HEK293T (cell line): ENCODE data around the gene KANSL1L.

Experiments used
- CTCF ChIA-PET: fragments of 350-600 bp; formaldehyde crosslinking; extraction: SDS; loops from one replicate; lab custom pipeline; 2021; ENCODE audit warnings: antibody characterized with exemption, inconsistent platforms; lab: Yijun Ruan, JAX
- POLR2A ChIA-PET: fragments of 350-600 bp; formaldehyde crosslinking; extraction: SDS; loops from one replicate; lab custom pipeline; 2020; ENCODE audit warnings: antibody characterized with exemption, inconsistent platforms; lab: Yijun Ruan, JAX
- DNase-seq: peaks from one replicate; pipeline ENCODE4 v3.0.0; 2012; ENCODE audit warnings: mixed read lengths; ENCODE audit errors: extremely low spot score
- ARNT ChIP-seq: fragments of 450-650 bp; IDR thresholded peaks from 2 replicates; pipeline ENCODE4 v1.6.1; 2017; ENCODE audit warnings: mild to moderate bottlenecking
- BHLHE40 ChIP-seq: fragments of 450-650 bp; IDR thresholded peaks from 2 replicates; pipeline ENCODE4 v1.6.1; 2016; ENCODE audit warnings: mild to moderate bottlenecking, moderate library complexity, borderline replicate concordance
- CTBP1 ChIP-seq: fragments of 450-650 bp; IDR thresholded peaks from 2 replicates; pipeline ENCODE4 v1.6.1; 2016; ENCODE audit warnings: borderline replicate concordance
- ELF4 ChIP-seq: fragments of 450-650 bp; IDR thresholded peaks from 2 replicates; pipeline ENCODE4 v1.6.1; 2017; ENCODE audit warnings: antibody characterized with exemption
- FOXA1 ChIP-seq: fragments of 450-650 bp; IDR thresholded peaks from 2 replicates; pipeline ENCODE4 v1.6.1; 2016; ENCODE audit warnings: mild to moderate bottlenecking
- FOXK2 ChIP-seq: fragments of 450-650 bp; IDR thresholded peaks from 2 replicates; pipeline ENCODE4 v1.6.1; 2016; ENCODE audit warnings: mild to moderate bottlenecking
- FOXM1 ChIP-seq: fragments of 450-650 bp; IDR thresholded peaks from 2 replicates; pipeline ENCODE4 v1.6.1; 2017; ENCODE audit warnings: mild to moderate bottlenecking, borderline replicate concordance
- HDGF ChIP-seq: fragments of 450-650 bp; IDR thresholded peaks from 2 replicates; pipeline ENCODE4 v1.6.1; 2017; ENCODE audit warnings: antibody characterized with exemption, borderline replicate concordance
- L3MBTL2 ChIP-seq: fragments of 450-650 bp; conservative IDR thresholded peaks from 2 replicates; pipeline ENCODE4 v1.6.1; 2016; ENCODE audit warnings: mild to moderate bottlenecking
- LEF1 ChIP-seq: fragments of 450-650 bp; IDR thresholded peaks from 2 replicates; pipeline ENCODE4 v1.6.1; 2017; ENCODE audit warnings: mild to moderate bottlenecking, borderline replicate concordance
- NFRKB ChIP-seq: fragments of 450-650 bp; IDR thresholded peaks from 2 replicates; pipeline ENCODE4 v1.6.1; 2016; ENCODE audit warnings: mild to moderate bottlenecking, moderate library complexity
- SP1 ChIP-seq: fragments of 450-650 bp; IDR thresholded peaks from 2 replicates; pipeline ENCODE4 v1.6.1; 2017
- SUZ12 ChIP-seq: fragments of 450-650 bp; IDR thresholded peaks from 2 replicates; pipeline ENCODE4 v1.6.1; 2016; ENCODE audit warnings: mild to moderate bottlenecking
- TARDBP ChIP-seq: fragments of 450-650 bp; IDR thresholded peaks from 2 replicates; pipeline ENCODE4 v1.6.1; 2016
- ZNF384 ChIP-seq: fragments of 450-650 bp; IDR thresholded peaks from 2 replicates; pipeline ENCODE4 v1.6.1; 2016
- TF ChIP-seq, protein P1 (sequence below): fragments of 450-650 bp; IDR thresholded peaks from 2 replicates; pipeline ENCODE4 v1.6.1; 2016

KANSL1L gene

DNA sequence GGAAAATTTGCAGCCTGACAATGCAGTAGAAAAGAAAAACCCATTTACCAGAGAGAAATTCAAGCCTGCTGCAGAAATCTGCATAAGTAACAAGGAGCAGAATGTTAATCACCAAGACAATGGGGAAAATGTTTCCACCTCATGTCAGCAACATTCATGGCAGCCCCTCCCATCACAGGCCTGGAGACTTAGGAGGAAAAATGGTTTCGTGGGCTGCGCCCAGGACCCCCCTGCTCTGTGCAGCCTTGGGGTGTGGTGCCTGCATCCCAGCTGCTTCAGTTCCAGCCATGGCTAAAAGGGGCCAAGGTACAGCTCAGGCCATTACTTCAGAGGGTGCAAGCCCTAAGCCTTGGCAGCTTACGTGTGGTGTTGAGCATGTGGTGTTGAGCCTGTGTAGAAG lies 115.4 kb downstream of the KANSL1L start:
- DNase-seq = no peak
- TF ChIP-seq FOXA1 (no peak), NFRKB (no peak), ARNT (no peak), SUZ12 (no peak)
- ChIA-PET POLR2A (no interaction called here), CTCF (no interaction called here)

DNA sequence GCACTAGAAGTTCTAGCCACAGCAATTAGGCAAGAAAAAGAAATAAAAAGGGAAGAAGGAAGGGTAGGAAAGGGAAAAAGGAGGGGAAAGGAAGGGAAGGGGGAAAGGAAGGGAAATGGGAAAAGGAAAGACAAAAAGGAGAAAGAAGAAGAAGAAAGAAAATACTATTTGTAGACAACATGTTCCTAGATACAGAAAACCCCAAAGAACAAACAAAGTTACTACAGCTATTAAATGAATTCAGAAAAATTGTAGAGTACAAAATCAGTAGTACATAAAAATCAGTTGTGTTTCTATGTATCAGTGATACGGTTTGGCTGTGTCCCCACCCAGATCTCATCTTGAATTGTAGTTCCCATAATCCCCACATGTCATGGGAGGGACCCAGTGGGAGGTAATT lies 116.5 kb downstream of the KANSL1L start:
- CTCF ChIA-PET = no interaction called here
- POLR2A ChIA-PET = no interaction called here
- TF ChIP-seq ELF4 (no peak), SUZ12 (no peak), ZNF384 (no peak), FOXM1 (no peak), HDGF (no peak), TARDBP (no peak), FOXA1 (no peak), BHLHE40 (no peak), CTBP1 (no peak), L3MBTL2 (no peak), ARNT (no peak), LEF1 (no peak), NFRKB (no peak), FOXK2 (no peak), SP1 (no peak)
- TF ChIP-seq, protein P1, sequence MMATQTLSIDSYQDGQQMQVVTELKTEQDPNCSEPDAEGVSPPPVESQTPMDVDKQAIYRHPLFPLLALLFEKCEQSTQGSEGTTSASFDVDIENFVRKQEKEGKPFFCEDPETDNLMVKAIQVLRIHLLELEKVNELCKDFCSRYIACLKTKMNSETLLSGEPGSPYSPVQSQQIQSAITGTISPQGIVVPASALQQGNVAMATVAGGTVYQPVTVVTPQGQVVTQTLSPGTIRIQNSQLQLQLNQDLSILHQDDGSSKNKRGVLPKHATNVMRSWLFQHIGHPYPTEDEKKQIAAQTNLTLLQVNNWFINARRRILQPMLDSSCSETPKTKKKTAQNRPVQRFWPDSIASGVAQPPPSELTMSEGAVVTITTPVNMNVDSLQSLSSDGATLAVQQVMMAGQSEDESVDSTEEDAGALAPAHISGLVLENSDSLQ = no peak
- no peak for DNase-seq

DNA sequence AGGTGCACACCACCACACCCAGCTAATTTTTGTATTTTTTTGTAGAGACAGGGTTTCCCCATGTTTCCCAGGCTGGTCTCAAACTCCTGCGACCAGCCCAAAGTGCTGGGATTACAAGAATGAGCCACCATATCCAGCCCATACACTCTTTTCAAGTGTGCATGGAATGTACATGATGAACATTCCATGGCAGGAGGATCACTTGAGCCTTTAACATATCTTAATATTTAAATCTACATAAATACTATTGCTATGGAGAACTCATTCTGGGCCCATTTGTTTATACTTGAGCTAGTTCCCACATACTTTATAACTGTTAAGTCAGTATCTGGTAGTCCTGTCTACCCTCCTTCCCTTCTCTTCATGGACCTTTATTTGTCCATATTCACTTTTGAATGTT lies 120.3 kb downstream of the KANSL1L start:
- POLR2A ChIA-PET = no interaction called here
- CTCF ChIA-PET = no interaction called here
- TF ChIP-seq, protein P1 = no peak
- no peak for TF ChIP-seq FOXK2
- DNase-seq = no peak

DNA sequence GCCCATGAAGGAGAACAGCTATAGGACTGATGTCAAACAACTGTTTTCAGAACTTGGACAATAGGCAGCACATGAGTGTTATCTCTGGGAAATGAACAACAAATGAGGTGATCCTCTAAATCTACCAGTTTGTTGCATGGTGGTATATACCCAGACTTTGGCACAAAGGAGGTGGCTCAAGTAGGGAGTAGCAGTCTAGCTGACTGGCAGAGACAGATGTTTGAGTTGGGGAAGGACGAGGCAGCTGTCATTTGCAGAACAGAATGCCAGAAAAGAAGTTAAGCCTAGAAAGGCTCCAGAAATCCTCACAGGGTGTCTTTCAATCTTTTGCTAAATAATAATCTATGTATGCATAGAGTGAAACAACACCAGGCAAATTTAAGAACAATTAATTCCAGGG lies 121.4 kb downstream of the KANSL1L start:
- DNase-seq = no peak

DNA sequence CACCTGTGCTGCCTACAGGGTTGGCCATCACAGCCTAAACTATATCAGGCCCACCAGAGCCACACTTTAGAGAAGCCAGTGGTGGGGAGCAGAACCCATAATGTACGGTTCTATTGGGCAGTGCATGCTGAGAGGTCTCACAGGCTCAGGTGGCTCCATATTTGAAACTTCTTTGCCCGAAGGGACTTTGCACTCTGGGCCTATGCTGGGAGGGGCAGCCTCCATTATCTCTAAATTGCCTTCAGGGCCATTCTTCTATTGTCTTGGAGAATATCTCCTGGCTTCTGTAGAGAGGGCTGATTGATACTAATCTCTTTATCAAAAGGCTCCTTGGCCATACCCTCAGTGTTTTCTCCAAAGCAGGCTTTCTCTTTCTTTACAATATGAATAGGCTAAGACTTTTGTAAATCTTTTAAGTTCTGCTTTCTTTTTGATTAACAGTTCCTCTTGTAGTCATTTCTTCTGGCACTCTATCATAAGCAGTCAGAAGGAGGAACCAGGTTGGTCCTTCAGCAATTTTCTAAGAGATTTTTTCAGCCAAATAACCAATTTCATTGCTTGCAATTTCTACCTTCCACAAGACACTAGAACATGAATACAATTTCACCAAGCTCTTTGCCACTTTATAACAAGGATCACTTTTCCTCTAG lies 124.2 kb downstream of the KANSL1L start:
- no peak for DNase-seq
- ChIA-PET CTCF (no interaction called here), POLR2A (no interaction called here)
- TF ChIP-seq, protein P1 = no peak
- TF ChIP-seq FOXM1 (no peak), CTBP1 (no peak), SP1 (no peak), TARDBP (no peak), L3MBTL2 (no peak), LEF1 (no peak), BHLHE40 (no peak), FOXA1 (no peak)

More for the DNA sequence above, 121.4 kb downstream of the KANSL1L start:
- no peak for TF ChIP-seq L3MBTL2
- TF ChIP-seq ELF4 = no peak
- no peak for TF ChIP-seq TARDBP
- no peak for TF ChIP-seq FOXK2
- no peak for TF ChIP-seq FOXA1
- TF ChIP-seq, protein P1 = no peak
- TF ChIP-seq SUZ12 = no peak
- TF ChIP-seq BHLHE40 = no peak
- no peak for TF ChIP-seq HDGF
- TF ChIP-seq FOXM1 = no peak
- CTCF ChIA-PET = no interaction called here
- POLR2A ChIA-PET = no interaction called here

DNA sequence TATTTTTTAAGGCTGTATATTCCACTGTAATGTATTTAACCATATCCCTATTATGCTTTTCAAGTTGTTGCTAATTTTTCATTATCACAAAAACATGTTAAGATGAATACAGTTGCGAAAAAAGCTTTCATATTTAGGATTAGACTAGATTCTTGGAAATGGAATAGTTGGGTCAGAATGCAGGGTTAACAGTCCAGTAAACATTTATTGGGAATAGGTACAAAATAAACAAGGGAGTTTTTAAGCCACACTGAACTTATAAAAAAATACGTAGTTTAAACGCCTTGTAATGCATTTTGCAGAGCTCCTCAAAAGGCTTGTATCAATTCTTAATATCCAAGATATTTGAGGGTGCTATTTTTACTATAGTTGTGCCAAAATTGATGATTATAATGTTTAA lies 133.1 kb downstream of the KANSL1L start:
- DNase-seq = no peak
- TF ChIP-seq, protein P1 = no peak
- no peak for TF ChIP-seq LEF1
- ChIA-PET CTCF (interaction anchor here (0.6 kb wide), 1 partner anchor 154 kb away, joined by 3 read pairs; no protein-coding TSS in a partner anchor), POLR2A (no interaction called here)
